Erythroblast (primary cell): ENCODE data around the gene BMI1.

Experiments
- GATA1 ChIP-seq: IDR thresholded peaks from 2 replicates; pipeline ENCODE4 v1.6.1; 2011; ENCODE audit warnings: low read depth, mild to moderate bottlenecking, control low read depth, low read length, moderate library complexity
- POLR2A ChIP-seq: IDR thresholded peaks from 2 replicates; pipeline ENCODE4 v1.6.1; 2011; ENCODE audit warnings: mild to moderate bottlenecking, low read length

GRCh38 chr10:22365233-22365632 lies 44.3 kb downstream of the BMI1 start:
- TF ChIP-seq POLR2A = no peak
- no peak for TF ChIP-seq GATA1
